ENCODE measurements around the gene MGMT.

MGMT gene

GRCh38 chr10:129766611-129767550 is 299.8 kb downstream of the MGMT start:
- no peak for DNase-seq

GRCh38 chr10:129767751-129768150 is 300.7 kb downstream of the MGMT start:
- DNase-seq: no peak

GRCh38 chr10:129768437-129769355 is 301.7 kb downstream of the MGMT start:
- DNase-seq: no peak

GRCh38 chr10:129769381-129770116 is 302.5 kb downstream of the MGMT start:
- DNase-seq: no peak

- DNase-seq: no peak
Observed at GRCh38 chr10:129770286-129770685, 303.2 kb downstream of the MGMT start.

GRCh38 chr10:129771024-129771423 is 304.0 kb downstream of the MGMT start:
- no peak for DNase-seq

GRCh38 chr10:129771576-129771975 is 304.5 kb downstream of the MGMT start:
- no peak for DNase-seq

- DNase-seq: no peak
Observed at GRCh38 chr10:129771991-129772431, 305.0 kb downstream of the MGMT start.

GRCh38 chr10:129772468-129773358 is 305.7 kb downstream of the MGMT start:
- DNase-seq: no peak

- no peak for DNase-seq
Observed at GRCh38 chr10:129773359-129773990, 306.4 kb downstream of the MGMT start.

- DNase-seq: no peak
Observed at GRCh38 chr10:129774082-129774735, 307.2 kb downstream of the MGMT start.

GRCh38 chr10:129774736-129775401 is 307.8 kb downstream of the MGMT start:
- DNase-seq: no peak

- DNase-seq: no peak
Observed at GRCh38 chr10:129775681-129776080, 308.6 kb downstream of the MGMT start.

GRCh38 chr10:129777687-129778086 is 310.6 kb downstream of the MGMT start:
- no peak for DNase-seq

GRCh38 chr10:129778571-129778970 is 311.5 kb downstream of the MGMT start:
- no peak for DNase-seq

GRCh38 chr10:129779126-129780111 is 312.4 kb downstream of the MGMT start:
- no peak for DNase-seq

- DNase-seq: no peak
Observed at GRCh38 chr10:129780198-129780597, 313.2 kb downstream of the MGMT start.

GRCh38 chr10:129780901-129781795 is 314.1 kb downstream of the MGMT start:
- DNase-seq: no peak

Measured in suppressor macrophage treated with lipopolysaccharide for 4 hours (primary cell).